ENCODE results near the gene CEP104.
A peak's percentile ranks its signal among the peaks of the same experiment; 100 is the strongest.

Gene CEP104

DNA sequence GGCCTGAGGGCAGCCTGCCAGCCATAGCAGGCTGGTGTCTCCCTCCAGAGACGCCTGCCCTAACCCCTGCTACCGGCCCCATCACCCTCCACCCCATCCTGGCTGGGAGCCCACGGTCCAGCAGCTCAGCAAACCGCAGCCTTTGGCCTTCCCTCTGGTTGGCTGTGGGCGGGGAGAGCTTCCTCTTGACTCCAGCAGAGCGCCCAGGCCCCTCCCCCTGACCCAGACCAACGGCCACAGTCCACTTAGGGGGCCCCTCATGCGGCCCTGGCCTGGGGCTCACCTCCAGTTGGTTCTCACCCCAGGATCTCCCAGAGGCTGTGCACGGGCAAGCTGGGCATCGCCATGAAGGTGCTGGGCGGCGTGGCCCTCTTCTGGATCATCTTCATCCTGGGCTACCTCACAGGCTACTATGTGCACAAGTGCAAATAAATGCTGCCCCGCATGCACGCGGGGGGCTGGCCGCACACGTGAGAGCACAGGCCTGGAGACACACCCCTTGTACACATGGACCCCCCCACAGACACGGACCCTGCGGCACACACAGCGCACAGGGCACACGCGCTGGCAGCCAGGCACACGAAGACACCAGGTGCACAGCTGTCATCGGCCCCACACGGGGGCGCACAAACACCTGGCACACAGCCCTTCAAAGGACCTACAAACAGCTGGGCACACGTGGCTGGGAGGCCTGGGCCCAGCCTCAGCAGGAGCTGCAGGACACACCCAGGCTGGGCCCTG, 81.4 kb downstream of the CEP104 start:
- DNase-seq, result peak; percentile 61

DNA sequence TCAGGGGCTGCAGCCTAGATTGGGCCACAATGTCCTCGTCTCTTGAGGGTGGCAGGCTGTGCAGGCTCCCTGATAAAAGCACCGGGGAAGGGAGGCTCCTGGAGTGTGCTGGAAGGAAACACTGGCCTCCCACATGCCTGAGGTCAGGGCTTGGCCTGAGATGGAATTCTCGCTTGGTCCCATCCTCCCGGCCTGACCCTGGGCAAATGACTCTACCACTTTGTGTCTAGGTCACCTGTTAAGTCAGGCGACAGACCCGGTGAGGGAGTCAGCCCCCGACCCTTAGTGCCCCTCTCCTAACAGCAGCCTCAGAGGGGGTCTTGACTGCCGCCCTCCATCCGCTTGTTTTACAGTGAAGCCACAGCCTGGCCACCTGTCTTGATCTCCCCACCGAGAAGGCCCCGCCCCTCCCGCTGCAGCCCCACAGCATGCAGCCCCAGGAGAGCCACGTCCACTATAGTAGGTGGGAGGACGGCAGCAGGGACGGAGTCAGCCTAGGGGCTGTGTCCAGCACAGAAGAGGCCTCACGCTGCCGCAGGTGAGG, 82.0 kb downstream of the CEP104 start:
- no peak for DNase-seq

DNA sequence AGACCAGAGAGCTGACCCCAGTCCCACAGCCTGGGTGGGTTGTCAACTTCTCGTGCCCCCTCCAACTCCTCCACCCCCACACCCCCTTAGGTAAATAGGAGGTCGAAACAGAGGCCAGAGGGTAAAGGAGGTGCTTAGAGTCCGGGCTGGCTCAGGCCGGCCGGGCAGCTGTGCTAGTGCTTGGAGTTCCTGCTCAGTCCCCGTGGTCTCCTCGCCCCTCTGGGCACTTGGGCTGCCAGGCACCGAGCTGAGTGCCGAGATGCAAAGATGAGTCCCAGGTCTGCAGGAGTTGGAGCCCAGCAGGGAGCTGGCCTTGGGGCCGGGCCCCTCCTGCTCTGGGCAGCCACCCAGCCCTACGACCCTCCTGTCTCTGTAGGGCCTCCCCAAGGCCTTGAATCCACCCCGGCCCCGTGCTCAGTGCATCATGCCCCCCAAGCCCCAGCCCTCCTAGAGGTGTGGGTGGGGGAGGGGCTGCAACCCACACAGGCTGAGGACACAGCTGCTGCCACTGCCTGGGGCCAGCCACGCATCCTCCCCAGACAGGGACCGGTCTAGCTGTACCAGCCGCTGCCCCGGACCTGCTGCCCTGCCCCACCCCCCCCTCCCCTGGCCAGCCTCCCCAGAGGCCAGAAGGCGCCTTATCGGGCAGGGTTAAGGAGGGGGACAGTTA, 82.6 kb downstream of the CEP104 start:
- no peak for DNase-seq

DNA sequence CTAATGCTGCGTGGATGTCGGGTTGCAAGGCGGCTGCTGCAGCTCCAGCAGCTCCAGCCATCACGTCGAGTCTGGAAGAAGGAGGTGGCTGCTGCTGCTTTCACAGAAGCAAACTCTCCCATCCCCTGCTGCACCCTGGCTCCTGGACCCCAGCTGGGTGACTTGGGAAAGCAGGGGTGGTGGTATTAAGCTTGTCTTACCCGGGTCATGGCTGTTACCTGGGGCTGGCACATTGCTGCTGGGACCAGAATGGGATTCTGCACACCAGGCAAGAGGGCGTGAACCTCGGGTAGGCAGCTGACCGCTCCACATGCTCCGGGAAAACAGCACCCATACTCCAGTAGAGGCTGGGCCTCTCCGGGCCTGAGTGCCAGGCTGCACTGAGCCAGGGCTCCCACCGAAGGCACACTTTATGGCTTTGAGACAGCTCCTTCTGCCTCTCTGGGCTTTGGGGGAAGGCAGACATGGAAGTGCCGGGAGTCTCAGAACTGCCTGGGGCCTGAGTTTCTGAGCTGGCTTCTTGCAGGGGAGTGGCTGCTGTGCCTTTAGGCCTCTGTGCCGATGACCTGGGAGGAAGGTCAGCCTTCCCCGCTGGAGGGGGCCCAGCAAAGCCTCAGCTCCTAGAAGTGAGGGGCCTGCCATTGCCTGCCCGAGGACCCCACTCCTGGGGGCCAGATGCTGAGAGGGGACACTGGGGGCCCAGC, 83.3 kb downstream of the CEP104 start:
- DNase-seq, result no peak

DNA sequence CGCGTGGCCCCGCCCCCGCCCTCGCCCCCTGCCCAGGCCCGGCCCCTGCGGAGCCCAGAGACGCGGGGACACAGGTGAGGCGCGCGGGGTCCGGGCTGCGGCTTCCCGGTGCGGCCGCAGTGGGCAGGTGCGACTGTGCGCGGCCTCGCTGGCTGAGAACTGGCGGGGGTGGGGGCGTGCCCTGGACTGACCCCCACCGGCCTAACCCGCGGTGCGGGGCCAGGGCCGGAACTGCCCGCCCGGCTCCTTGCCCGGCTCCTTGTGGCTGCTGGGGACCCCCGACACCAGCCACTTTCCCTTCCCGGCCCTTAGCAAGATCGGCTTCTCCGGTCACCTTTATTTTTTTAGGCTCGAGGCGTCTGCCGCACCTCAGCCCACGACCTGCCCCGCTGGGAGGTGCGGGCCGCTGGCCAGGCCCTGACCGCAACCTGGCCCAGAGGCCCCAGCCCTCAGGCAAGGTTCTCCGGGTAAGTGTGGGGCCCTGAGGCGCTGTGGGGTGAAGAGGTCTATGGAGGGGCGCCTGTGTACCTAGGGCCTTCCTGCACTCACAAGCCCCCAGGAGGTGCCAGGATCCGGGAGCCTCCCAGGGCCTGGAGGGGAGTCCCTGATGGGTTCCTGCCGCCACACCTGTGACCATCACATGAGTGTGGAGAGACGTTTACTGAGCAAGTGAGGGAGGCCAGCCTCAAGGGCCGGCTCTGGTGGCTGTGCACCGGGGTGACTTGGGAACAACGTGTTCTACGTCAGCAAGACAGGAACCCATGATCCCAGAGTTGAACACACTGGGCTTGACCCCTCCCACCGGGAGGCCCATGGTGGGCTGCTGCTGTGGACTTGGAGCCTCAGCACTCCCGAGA, 84.1 kb downstream of the CEP104 start, which contains the start of gene SMIM1:
TSS of gene SMIM1 (plus strand) at position 35 of the 857 bp plus-strand sequence. CDS start 2,625 bp downstream, outside the sequence.
- DNase-seq, result no peak

DNA sequence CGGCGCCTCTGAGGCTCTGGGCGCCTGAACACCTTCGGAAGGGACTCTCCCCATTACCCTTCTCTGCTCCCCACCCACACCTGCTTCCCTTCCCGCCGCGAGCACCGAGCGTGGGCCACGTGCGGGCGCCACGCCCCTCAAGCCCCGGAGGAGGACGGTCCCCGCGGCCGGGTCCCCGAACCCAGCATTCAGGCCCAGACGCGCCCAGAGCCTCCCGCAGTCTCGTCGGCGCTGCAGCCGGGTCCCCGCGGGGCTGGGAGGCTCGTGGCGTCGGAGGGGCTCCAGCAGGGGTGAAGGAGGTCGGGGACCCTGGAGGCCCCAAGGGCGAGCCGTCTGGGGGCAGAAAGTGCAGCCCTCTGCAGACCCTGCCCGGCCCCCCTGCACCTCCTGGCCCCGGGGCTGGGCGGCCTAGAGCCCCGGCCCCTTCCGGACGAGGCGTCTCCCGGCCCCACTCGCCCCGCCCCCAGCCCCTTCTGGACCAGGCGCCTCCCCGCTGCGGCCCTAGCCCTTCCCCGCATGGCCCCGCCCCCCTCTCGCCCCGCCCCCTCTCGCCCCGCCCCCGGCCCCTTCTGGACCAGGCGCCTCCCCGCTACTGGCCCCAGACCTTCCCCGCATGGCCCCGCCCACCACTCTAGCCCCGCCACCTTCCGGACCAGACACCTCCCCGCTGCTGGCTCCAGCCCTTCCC, 84.8 kb downstream of the CEP104 start:
- DNase-seq, result peak; percentile 85

DNA sequence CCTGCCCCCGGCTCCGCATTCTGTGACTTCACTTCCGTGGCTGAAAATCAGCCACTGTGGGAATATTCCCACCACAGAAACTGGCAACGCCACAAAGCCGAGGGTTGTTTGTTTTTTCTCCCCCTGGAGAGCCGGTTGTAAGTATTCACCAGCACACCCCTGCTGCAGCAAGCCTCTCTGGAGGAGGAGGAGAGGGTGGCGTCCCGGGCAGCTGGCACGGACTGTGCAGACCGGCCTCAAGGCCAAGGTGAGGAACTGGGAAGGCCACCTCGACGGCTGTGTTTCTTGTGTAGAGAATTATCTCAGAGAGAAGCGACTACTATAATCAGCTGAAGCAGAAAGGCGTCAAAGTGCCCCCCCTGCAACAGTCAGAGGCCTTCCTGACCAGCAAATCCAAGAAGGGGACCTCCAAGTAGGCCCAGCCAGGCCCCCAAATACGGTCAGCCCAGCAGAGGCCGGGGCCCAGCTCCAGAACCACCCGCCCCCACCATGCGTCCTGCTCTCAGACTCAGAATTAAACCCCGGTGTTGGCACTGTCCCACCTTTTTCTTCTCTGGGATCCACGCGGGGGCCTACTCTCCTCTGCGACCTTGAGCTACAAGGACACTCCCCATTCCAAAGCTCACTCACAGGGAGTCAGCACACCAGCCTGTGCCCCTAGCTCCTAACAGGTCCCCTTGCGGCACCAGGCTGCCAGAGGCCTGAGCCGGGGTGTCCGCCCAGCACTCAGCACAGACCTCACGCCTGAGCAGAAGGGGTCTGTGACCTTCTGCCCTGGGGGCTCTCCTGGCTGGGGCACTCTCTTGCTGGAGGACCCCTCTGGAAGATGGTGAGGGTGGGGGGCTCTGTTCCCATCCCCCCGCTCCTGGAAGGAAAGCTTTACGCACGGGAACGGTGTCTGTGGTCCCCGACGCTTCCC, 85.6 kb downstream of the CEP104 start:
- no peak for DNase-seq

DNA sequence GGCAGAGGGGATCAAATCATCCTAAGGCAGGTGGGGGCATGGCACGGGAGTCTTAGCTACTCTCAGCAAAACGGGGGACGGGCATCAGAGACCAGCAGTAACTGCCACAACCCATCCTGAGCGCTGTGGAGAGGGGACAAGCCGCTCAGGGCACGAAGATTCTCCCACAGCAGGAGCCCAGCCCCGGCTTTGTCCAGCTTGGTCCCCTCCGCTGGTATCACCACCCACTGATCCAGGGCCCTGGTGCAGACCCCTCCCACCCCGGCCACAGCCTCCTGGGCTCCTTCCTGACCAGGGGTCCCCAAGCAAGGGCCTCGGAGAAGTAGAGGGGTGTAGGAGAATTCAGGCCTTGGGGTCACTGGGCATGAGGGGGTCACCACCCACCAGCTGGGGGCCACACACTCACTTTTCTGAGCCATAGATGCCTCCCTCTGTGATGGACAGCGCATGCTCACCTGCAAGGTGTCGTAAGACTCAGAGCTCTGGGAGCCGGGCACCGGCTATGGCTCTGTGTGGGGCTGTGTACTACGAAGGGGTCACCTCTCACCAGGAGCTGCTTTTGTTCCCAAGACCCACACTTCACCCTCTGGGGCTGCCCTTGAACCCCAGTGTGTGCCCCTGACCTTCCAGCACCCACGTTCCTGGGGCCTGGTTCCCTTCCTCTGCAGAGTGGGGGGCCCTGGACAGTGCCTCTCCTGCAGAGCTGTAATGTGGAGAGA, 86.8 kb downstream of the CEP104 start:
- no peak for DNase-seq

DNA sequence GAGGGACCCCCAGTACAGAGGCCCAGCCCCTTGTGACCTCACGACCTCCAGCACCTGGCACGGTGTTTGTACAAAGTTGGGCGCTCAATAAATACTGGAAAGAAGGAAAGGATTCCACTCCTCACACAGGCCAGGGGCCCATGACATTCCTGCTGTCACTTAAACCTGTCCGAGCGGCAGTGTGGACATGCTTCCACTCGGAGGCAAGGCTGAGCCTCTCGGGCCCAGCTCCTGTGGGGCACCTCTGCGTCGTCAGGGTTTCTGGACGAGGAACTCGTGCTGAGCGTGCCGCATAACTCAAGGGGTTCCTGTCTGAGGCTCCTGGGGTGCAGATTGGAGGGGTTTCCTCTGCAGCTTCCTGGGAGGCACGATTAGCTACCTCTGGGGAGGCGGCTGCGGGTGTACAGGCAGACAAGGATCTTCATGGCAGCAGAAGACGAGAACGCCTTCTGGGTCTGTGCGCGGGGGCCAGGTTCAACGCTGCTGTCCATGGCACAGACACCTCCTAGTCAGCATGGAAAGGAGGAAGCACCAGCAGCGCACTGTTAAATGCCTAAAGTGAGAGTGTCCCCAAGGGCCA, 88.1 kb downstream of the CEP104 start:
- no peak for DNase-seq

DNA sequence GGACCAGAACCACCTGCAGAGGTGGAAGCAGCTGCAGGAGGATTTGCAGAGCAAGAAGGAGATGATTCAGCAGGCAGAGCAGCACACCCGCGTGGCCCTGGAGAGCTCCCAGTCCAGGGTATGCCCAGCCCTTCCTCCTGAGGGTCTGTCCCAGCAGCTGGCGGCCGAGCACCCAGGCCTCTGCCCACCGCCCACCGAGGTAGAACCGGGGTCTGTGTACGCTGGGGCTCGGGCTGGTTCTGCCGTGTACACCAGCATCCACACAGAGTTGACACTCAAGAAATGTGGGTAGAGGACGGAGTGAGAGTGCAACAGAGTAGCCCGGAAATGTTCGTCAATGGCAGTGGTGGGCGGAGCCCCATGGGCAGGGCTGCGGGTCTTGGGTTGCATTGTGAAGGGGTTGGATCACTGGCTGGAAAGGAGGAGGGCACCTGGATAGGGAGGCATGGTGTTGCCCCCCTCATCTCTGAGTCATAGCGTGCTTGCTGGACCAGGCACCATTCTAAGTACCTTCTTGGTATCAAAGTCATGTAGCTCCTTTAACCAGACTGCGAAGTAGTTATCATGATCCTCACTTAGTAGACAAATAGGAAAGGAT, 89.6 kb downstream of the CEP104 start:
- DNase-seq, result no peak

DNA sequence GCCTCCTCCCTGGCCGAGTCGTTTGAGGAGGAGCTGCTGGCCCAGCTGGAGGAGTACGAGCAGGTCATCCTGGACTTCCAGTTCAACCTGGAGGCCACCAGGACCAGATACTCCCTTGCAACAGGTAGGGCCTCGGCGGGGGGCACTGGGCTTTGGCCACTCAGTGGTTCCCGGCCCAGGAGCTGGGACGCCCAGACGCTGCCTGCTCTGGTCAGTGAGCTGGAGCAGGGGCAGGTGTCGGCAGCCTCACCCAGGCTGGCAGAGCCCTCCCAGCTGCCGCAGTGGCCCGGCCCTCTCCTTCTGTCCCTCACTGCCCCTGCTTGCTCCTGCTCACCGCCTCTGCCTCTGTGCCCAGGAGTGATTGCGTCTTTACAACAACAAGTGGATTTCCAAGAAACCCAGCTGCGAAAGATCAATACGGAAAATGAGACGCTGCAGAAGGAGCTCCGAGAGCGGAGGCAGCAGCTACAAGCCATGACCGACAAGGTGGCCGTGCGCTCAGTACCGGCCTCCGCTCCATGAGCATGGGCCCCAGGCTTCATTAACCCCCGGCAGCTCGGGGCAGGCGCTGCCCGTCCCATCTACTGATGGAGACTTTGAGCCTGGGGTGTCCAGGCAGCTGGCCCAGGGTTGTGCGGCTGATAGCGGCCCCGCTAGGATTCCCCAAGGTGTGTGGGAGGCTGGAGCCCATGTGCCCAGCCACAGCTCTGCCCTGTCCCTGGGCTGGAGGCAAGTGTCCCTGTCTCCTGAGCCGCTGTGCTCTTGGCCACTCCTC, 93.5 kb downstream of the CEP104 start:
- DNase-seq, result no peak

DNA sequence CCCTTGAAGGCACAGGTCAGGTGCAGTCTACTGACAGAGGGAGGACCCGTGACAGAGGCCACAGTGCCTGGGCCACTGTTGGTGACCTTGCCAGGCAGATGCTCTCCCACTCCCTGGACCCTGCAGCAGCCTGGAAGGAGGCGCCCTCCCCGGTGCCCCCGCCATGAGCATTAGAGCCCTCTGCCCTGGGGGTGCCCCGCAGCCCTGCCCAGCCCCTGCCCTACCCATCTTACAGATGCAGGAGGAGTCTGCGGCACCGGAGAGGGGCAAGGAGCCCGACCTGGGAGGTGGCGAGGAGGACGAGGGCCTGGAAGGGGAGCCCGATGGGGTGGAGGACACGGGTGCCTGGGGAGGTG, 94.2 kb downstream of the CEP104 start:
- no peak for DNase-seq

DNA sequence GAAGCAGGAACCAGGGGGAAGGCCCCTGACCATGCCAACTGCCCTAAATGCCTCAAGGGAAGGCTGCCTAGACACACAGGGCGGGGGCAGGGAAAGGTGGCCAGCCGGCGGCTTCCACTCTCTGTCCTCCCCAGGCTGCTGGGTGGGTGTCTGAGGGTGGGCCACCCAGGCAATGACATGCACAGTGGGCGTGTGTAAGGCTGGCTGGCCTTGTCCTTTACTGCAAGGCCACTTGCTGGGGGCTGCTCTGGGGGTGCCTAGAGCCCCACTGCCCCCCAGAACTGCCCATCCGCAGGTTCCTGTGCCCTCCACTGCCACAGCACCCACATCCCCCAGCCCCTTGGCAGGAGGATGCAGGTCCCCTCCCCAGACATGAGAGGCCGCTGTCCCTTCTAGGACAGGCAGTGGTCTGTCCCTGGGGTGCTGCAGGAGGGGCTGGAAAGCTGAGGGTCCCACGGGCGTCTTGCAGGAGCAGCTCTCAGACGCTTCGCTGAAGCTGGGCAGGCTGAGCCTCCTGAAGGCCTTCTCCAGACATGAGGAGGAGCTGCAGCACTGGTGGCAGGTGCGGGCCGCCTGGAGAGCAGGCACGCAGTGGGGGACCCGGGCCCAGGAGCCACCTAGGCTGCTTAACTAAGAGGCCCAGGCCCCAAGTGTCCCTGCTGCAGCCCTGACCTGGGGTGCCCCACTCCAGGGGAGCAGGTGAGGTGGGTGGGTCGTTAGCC, 94.7 kb downstream of the CEP104 start:
- no peak for DNase-seq

Data from NCI-H1436 (cell line).